ENCODE results near the gene RUVBL1. TPM values are rescaled to one million over a fixed set of nuclear protein-coding genes. Genes with fewer than 3 reads are reported as not detected.
A peak's percentile ranks its signal among the peaks of the same experiment; 100 is the strongest.
"Not testable (repeated sequence)": the region's sequence is repeated elsewhere in the genome, so short reads cannot be mapped to it uniquely, and the experiment has no call there.

Gene RUVBL1
- total and polyA plus RNA-seq, 2 of the 4 experiments (the other 2 are of a cell fraction): 68.7 to 83.3 TPM

DNA sequence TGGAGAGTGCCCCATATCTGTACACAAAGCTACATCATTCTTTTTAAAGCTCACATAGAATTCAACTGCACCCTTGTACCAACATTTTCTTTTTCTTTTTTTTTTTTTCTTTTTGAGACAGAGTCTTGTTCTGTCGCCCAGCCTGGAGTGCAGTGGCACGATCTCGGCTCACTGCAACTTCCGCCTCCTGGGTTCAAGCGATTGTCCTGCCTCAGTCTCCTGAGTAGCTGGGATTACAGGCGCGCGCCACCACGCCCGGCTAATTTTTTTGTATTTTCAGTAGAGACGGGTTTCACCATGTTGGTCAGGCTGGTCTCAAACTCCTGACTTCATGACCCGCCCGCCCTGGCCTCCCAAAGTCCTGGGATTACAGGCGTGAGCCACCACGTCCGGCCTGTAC is 30.7 kb upstream of the RUVBL1 start:
- H2AK9ac ChIP-seq (replicated peaks; ENCODE audit: low read depth, low read length, poor library complexity); H4K20me1 ChIP-seq (ENCODE audit: insufficient read depth, low read length); H2AFZ ChIP-seq (replicated peaks; ENCODE audit: low read length, poor library complexity); H2BK15ac ChIP-seq (ENCODE audit: low read depth, low read length); H3K23ac ChIP-seq (ENCODE audit: low read depth, low read length); H2AK5ac ChIP-seq (ENCODE audit: low read depth, low read length); dilution Hi-C loops (cut with HindIII; ENCODE audit: low sequenced_read_pairs, unreplicated experiment); H3K4ac ChIP-seq (ENCODE audit: low read depth, low read length); H4K5ac ChIP-seq (ENCODE audit: low read depth, low read length); H3K9me1 ChIP-seq (ENCODE audit: insufficient read depth, low read length); H2BK20ac ChIP-seq (ENCODE audit: low read depth, low read length); intact Hi-C loops (cut with micrococcal nuclease); in situ Hi-C loops (cut with MboI; ENCODE audit: low sequenced_read_pairs); ATAC-seq (ENCODE audit: low read depth); H3K18ac ChIP-seq (ENCODE audit: low read depth, low read length); H3K4me1 ChIP-seq (ENCODE audit: control insufficient read depth, insufficient read depth, low read length); H4K8ac ChIP-seq (ENCODE audit: low read depth in 2 of 2, low read length in 2 of 2); H3K14ac ChIP-seq (replicated peaks; ENCODE audit: low read depth, low read length); BruUV-seq (replicated peaks); H3K9me3 ChIP-seq (ENCODE audit: control insufficient read depth, insufficient read depth, low read length); H2BK120ac ChIP-seq (ENCODE audit: low read depth, low read length); DNase-seq; H3K56ac ChIP-seq (ENCODE audit: extremely low read depth, insufficient read depth, low read length); H3K27ac ChIP-seq (ENCODE audit: insufficient read depth, low read length); H3K36me3 ChIP-seq (ENCODE audit: control insufficient read depth, insufficient read depth, low read length); H2BK5ac ChIP-seq (ENCODE audit: low read depth, low read length, poor library complexity, severe bottlenecking); H4K91ac ChIP-seq (ENCODE audit: insufficient read depth, low read depth, low read length); H3K27me3 ChIP-seq (ENCODE audit: control insufficient read depth, insufficient read depth, low read length): not testable (repeated sequence)
- H3K4me2 ChIP-seq (ENCODE audit: low read depth, low read length): peak overlapping the region; percentile 96
- CTCF ChIA-PET: interaction anchor here (0.6 kb wide), 1 partner anchor 329 kb away, joined by 5 read pairs; no protein-coding TSS in a partner anchor
- peak overlapping the region; percentile 88; the same call in 1 of the 2 replicates for H3K9ac ChIP-seq (ENCODE audit: low read depth, low read length)
- POLR2A ChIA-PET (ENCODE audit: unreplicated experiment): interaction anchor here (1.1 kb wide), 1 partner anchor 127 kb away, joined by 3 read pairs; no protein-coding TSS in a partner anchor
- peaks cover 17 to 25% of the 10 kb centered on the region in 2 experiments for H3K79me1 ChIP-seq (ENCODE audit: low read depth in 1 of 2, low read length in 2 of 2)
- peak overlapping the region; percentile 90; the same call in 1 of the 2 replicates for H3K4me3 ChIP-seq (ENCODE audit: insufficient read depth, low read depth, low read length)
- 91% methylated on average over 12 of the region's 16 CpGs; no CpG with 5 or more reads in 1 of the 2 experiments for WGBS, 2 experiments (ENCODE audit: extremely low coverage in 2 of 2, insufficient read length in 1 of 2)

Data from IMR-90 (cell line).